GM18870 (cell line): Measurements from ENCODE around the gene GNB1.

Experiments
- ATAC-seq: cut with Tn5 transposase; IDR thresholded peaks from one replicate; pipeline ENCODE4 v1.9.1; 2021; ENCODE audit warnings: moderate library complexity; ENCODE audit not compliant: unreplicated experiment

GNB1 gene

GRCh38 chr1:1768249-1768992, 122.5 kb downstream of the GNB1 start:
- no peak for ATAC-seq

- no peak for ATAC-seq
Measured at GRCh38 chr1:1764876-1765470, 125.9 kb downstream of the GNB1 start.

GRCh38 chr1:1763657-1764621, 126.9 kb downstream of the GNB1 start:
- ATAC-seq = no peak

GRCh38 chr1:1761504-1762376, 129.1 kb downstream of the GNB1 start:
- no peak for ATAC-seq

- no peak for ATAC-seq
Measured at GRCh38 chr1:1760715-1761114, 130.2 kb downstream of the GNB1 start.

GRCh38 chr1:1760345-1760650, 130.6 kb downstream of the GNB1 start:
- no peak for ATAC-seq

GRCh38 chr1:1759456-1760344, 131.2 kb downstream of the GNB1 start:
- no peak for ATAC-seq

GRCh38 chr1:1758692-1759455, 132.0 kb downstream of the GNB1 start:
- ATAC-seq = no peak

- ATAC-seq = no peak
Measured at GRCh38 chr1:1758059-1758621, 132.7 kb downstream of the GNB1 start.

- ATAC-seq = no peak
Measured at GRCh38 chr1:1757422-1758058, 133.3 kb downstream of the GNB1 start.

- no peak for ATAC-seq
Measured at GRCh38 chr1:1756661-1757421, 134.0 kb downstream of the GNB1 start.

- ATAC-seq = no peak
Measured at GRCh38 chr1:1755852-1756251, 135.0 kb downstream of the GNB1 start.

- ATAC-seq = no peak
Measured at GRCh38 chr1:1755426-1755825, 135.5 kb downstream of the GNB1 start.

- ATAC-seq = no peak
Measured at GRCh38 chr1:1754051-1754815, 136.7 kb downstream of the GNB1 start.

GRCh38 chr1:1753607-1754005, 137.3 kb downstream of the GNB1 start:
- no peak for ATAC-seq

- ATAC-seq = no peak
Measured at GRCh38 chr1:1752636-1753606, 138.0 kb downstream of the GNB1 start.
